Natural killer cell (primary cell): ENCODE measurements around the gene ADAMTSL1. TPM values are rescaled to one million over a fixed set of nuclear protein-coding genes. Genes with fewer than 3 reads are reported as not detected.

Experiments used
- ATAC-seq, 3 donors: fragments of 150-1000 bp in 2 of 3; fragments of 200-7000 bp in 1 of 3; cut with Tn5 transposase; 1 replicate in 1 of 3; 2 replicates in 2 of 3; pipeline ENCODE4 v1.10.0; 2021; ENCODE audit warnings: mild to moderate bottlenecking in 2 of 3, moderate library complexity in 2 of 3
- DNase-seq, 2 donors: peaks; one replicate each; pipeline versions ENCODE4 v3.0.0 to v3.0.0-alpha.2; 2013 to 2021; ENCODE audit warnings: mixed read lengths in 1 of 2
- H3K27ac ChIP-seq: one replicate; pipeline ENCODE4 v1.5.1; 2013; ENCODE audit warnings: mild to moderate bottlenecking, low read length
- H3K27me3 ChIP-seq: one replicate; pipeline ENCODE4 v1.6.1; 2013; ENCODE audit warnings: low read length; ENCODE audit not compliant: control insufficient read depth, insufficient read depth
- H3K36me3 ChIP-seq: one replicate; pipeline ENCODE4 v1.6.1; 2013; ENCODE audit warnings: low read length; ENCODE audit not compliant: control insufficient read depth, insufficient read depth
- H3K4me1 ChIP-seq: one replicate; pipeline ENCODE4 v1.6.1; 2013; ENCODE audit warnings: low read length; ENCODE audit not compliant: control insufficient read depth, insufficient read depth
- H3K4me3 ChIP-seq: one replicate; pipeline ENCODE4 v1.5.1; 2013; ENCODE audit warnings: low read length
- H3K9me3 ChIP-seq: one replicate; pipeline ENCODE4 v1.6.1; 2013; ENCODE audit warnings: low read length; ENCODE audit not compliant: control insufficient read depth, insufficient read depth
- H3K27ac Mint-ChIP-seq, 2 donors: one replicate each; pipeline ENCODE4 v1.8.0; 2022; ENCODE audit warnings: mild to moderate bottlenecking in 2 of 2, mixed read lengths in 2 of 2, moderate library complexity in 1 of 2
- H3K27me3 Mint-ChIP-seq, 2 donors: one replicate each; pipeline ENCODE4 v1.8.0; 2022; ENCODE audit warnings: low read depth in 2 of 2, mixed read lengths in 2 of 2
- H3K36me3 Mint-ChIP-seq: one replicate; pipeline ENCODE4 v1.8.0; 2022; ENCODE audit warnings: mixed read lengths
- H3K4me1 Mint-ChIP-seq, 2 donors: one replicate each; pipeline ENCODE4 v1.8.0; 2022; ENCODE audit warnings: mixed read lengths in 2 of 2
- H3K4me3 Mint-ChIP-seq: one replicate; pipeline ENCODE4 v1.8.0; 2022; ENCODE audit warnings: mild to moderate bottlenecking, moderate library complexity, mixed read lengths
- H3K9me3 Mint-ChIP-seq, 2 donors: one replicate each; pipeline ENCODE4 v1.8.0; 2022; ENCODE audit warnings: mixed read lengths in 2 of 2
- WGBS: methylation state at CpG from one replicate; pipeline ENCODE4 v1.1.7; 2013; ENCODE audit warnings: missing lambda C conversion rate; ENCODE audit not compliant: insufficient coverage; 5-methylcytosine and 5-hydroxymethylcytosine counted together
- intact Hi-C: fragments of 100-400 bp; cut with micrococcal nuclease; formaldehyde crosslinking; loops from one replicate; pipeline ENCODE4 v1.14.2; 2022
- total RNA-seq, 4 donors: library from RNA; stranded (reverse); fragments of 120-200 nt in 1 of 4; gene quantifications; one replicate each; pipeline versions ENCODE4 v1.2.3 to v1.2.4, GENCODE V29; 2013 to 2022
- TF ChIP-seq, protein P1 (sequence below): fragments of 200-600 bp; IDR thresholded peaks from one replicate; pipeline ENCODE4 v1.8.0; 2022; ENCODE audit warnings: antibody characterized with exemption

Gene ADAMTSL1
- total RNA-seq, 3 donors from 2014 or later (not counting 1 experiment from before 2014, with no cell fraction given): not detected

DNA sequence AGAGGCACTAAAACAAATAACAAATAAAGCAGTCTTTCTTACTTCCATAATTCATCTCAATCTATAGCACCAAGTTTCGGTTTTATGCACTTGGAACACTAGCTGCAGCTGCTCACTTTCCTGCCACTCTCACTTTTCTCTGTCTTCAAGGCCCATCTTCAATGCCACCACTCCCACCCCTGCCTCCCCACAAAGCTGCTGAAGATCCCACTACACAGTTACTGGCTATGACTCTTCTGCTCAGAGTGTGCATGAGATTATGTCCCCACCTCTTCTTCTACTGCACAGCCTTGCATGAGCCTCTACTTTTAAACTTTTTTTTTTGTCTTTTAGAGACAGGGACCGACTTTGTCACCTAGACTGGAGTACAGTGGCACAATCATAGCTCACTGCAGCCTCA, 481.7 kb downstream of the ADAMTSL1 start:
- H3K9me3 Mint-ChIP-seq: no peaks in the 10 kb centered on the region
- no peak for ATAC-seq
- DNase-seq: no peak
- TF ChIP-seq, protein P1, sequence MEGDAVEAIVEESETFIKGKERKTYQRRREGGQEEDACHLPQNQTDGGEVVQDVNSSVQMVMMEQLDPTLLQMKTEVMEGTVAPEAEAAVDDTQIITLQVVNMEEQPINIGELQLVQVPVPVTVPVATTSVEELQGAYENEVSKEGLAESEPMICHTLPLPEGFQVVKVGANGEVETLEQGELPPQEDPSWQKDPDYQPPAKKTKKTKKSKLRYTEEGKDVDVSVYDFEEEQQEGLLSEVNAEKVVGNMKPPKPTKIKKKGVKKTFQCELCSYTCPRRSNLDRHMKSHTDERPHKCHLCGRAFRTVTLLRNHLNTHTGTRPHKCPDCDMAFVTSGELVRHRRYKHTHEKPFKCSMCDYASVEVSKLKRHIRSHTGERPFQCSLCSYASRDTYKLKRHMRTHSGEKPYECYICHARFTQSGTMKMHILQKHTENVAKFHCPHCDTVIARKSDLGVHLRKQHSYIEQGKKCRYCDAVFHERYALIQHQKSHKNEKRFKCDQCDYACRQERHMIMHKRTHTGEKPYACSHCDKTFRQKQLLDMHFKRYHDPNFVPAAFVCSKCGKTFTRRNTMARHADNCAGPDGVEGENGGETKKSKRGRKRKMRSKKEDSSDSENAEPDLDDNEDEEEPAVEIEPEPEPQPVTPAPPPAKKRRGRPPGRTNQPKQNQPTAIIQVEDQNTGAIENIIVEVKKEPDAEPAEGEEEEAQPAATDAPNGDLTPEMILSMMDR: no peak
- Histone ChIP-seq H3K9me3 (no peaks in the 10 kb centered on the region), H3K4me3 (no peak overlapping the region), H3K36me3 (no peaks in the 10 kb centered on the region), H3K4me1 (no peaks in the 10 kb centered on the region), H3K27ac (no peak overlapping the region), H3K27me3 (no peaks in the 10 kb centered on the region)
- intact Hi-C loops: no loop called here
- H3K36me3 Mint-ChIP-seq: no peaks in the 10 kb centered on the region
- no peaks in the 10 kb centered on the region for H3K4me1 Mint-ChIP-seq
- H3K27me3 Mint-ChIP-seq: peaks cover 0 to 12% of the 10 kb centered on the region in 2 donors
- no peak overlapping the region for H3K4me3 Mint-ChIP-seq
- no peak overlapping the region for H3K27ac Mint-ChIP-seq
- 73% methylated on average over 2 of the region's 2 CpGs for WGBS
